GM18867 (cell line): ENCODE results near the gene MTIF2.
"Not testable (repeated sequence)": the region's sequence is repeated elsewhere in the genome, so short reads cannot be mapped to it uniquely, and the experiment has no call there.

Source experiments
- ATAC-seq: cut with Tn5 transposase; IDR thresholded peaks from one replicate; pipeline ENCODE4 v1.9.1; 2021; ENCODE audit warnings: mild to moderate bottlenecking, moderate library complexity; ENCODE audit not compliant: unreplicated experiment

MTIF2 gene

DNA sequence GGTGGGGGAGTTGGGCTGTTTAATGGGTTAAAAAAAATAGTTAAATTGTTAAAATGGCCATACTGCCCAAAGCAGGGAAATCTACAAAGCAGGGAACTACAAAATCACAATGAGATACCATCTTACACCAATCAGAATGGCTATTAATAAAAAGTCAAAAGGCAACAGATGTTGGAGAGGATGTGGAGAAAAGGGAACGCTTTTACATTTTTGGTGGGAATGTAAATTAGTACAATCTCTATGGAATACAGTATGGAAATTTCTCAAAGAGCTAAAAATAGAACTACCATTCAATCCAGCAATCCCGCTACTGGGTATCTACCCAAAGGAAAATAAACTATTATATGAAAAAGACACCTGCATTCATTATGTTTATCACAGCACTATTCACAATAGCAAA lies 64.1 kb downstream of the MTIF2 start:
- no peak for ATAC-seq

DNA sequence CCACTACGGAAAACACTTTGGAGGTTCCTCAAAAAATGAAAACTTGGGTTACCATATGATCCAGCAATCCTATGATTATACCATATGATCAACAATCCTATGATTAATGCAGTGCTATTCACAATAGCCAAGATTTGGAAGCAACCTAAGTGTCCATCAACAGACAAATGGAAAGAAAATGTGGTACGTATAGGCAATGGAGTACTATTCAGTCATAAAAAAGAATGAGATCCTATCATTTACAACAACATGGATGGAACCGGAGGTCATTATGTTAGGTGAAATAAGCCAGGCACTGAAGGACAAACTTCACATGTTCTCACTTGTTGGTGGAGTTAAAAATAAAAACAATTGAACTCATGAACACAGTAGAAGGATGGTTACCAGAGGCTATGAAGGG lies 64.5 kb downstream of the MTIF2 start:
- no peak for ATAC-seq

DNA sequence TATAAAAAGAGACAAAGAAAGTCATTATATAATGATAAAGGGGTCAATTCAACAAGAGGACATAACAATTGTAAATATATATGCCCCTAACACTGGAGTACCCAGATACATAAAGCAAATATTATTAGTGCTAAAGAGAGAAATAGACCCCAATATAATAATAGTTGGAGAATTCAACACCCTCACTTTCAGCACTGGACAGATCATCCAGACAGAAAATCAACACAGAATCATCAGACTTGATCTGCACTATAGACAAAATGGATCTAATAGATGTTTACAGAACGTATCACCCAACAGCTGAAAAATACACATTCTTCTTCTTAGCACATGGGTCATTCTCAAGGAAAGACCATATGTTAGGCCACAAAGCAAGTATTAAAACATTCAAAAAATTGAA lies 68.6 kb downstream of the MTIF2 start:
- ATAC-seq = no peak

DNA sequence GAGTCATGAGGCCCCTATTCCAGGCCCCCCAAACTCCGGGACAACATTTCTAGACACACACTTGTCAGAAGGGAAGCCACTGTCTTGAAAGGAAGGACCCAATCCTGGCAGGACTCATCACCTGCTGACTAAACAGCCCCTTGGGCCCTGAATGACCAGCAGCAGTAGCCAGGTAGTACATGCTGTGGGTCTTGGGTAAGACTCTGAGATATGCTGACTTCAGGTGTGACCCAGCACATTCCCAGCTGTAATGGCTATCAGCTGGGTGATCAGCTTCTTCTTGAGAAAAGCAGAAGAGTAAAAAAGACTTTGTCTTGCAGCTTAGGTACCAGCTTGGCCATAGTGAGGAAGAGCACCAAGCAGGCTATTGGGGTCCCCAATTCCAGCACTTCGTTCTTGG lies 72.5 kb downstream of the MTIF2 start:
- ATAC-seq = no peak

DNA sequence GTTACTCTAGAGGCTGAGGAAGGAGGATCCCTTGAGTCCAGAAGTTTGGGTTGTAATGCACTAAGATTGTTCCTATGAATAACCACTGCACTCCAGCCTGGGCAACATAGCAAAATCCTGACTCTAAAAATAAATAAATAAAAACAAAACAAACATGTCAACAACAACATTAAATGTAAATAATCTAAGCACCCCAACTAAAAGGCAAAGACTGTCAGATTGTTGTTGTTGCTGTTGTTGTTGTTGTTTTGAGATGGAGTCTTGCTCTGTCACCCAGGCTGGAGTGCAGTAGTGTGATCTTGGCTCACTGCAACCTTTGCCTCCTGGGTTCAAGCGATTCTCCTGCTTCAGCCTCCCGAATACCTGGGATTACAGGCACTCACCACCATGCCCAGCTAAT lies 77.1 kb downstream of the MTIF2 start:
- ATAC-seq = not testable (repeated sequence)

DNA sequence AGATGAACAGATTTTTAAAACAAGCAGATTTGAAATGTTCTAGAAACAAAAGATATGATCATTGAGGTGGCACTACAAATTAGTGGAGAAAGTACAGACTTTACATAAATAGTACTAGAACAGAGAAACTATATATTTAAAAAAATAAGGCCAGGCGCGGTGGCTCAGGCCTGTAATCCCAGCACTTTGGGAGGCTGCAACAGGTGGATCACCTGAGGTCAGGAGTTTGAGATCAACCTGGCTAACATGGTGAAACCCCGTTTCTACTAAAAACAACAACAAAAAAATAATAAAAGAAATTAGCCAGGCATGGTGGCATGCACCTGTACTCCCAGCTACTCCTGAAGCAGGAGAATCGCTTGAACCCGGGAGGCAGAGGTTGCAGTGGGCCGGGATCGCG lies 82.2 kb downstream of the MTIF2 start:
- ATAC-seq = not testable (repeated sequence)
